HCT116 (cell line): ENCODE measurements around the gene TSKU.

Experiments
- CTCF ChIP-seq, 3 experiments: fragments of 200-600 bp in 1 of 3; sonication (generic) in 1 of 3; IDR thresholded peaks in 2 of 3; conservative IDR thresholded peaks in 1 of 3; 2 replicates each; pipeline ENCODE4 v1.5.1; 2012 to 2017; ENCODE audit warnings: low read depth in 2 of 3, low read length in 2 of 3, antibody characterized with exemption in 1 of 3, borderline replicate concordance in 1 of 3, control low read depth in 1 of 3, mild to moderate bottlenecking in 1 of 3, mixed read lengths in 1 of 3, mixed run types in 1 of 3, moderate library complexity in 1 of 3; ENCODE audit not compliant: insufficient read depth in 1 of 3
- EZH2 ChIP-seq: fragments of 200-600 bp; sonication (generic); IDR thresholded peaks from 2 replicates; pipeline ENCODE4 v1.6.1; 2017; ENCODE audit warnings: antibody characterized with exemption, mixed run types
- EZH2phosphoT487 ChIP-seq: fragments of 200-600 bp; IDR thresholded peaks from 2 replicates; pipeline ENCODE4 v1.6.1; 2018; ENCODE audit warnings: antibody characterized with exemption, borderline replicate concordance
- FOSL1 ChIP-seq: IDR thresholded peaks from 2 replicates; pipeline ENCODE4 v1.6.1; 2012; ENCODE audit warnings: low read depth
- POLR2A ChIP-seq: IDR thresholded peaks from 2 replicates; pipeline ENCODE4 v1.7.0; 2011; ENCODE audit warnings: borderline replicate concordance; ENCODE audit not compliant: insufficient read depth, insufficient read length; ENCODE audit errors: extremely low read depth
- POLR2AphosphoS5 ChIP-seq: IDR thresholded peaks from 2 replicates; pipeline ENCODE4 v1.6.1; 2011; ENCODE audit warnings: mild to moderate bottlenecking, low read depth, low read length, moderate library complexity
- SP1 ChIP-seq: IDR thresholded peaks from 2 replicates; pipeline ENCODE4 v1.6.1; 2012; ENCODE audit warnings: low read depth
- ZFX ChIP-seq: fragments of 450-650 bp; IDR thresholded peaks from 2 replicates; pipeline ENCODE4 v1.6.1; 2017
- ZNF274 ChIP-seq: fragments of 200-500 bp; sonication (Bioruptor generic); IDR thresholded peaks from 2 replicates; pipeline ENCODE4 v1.6.1; 2014; ENCODE audit warnings: mild to moderate bottlenecking, low read depth, low read length, inconsistent platforms
- TF ChIP-seq, protein P1 (sequence below): IDR thresholded peaks from 2 replicates; pipeline ENCODE4 v1.6.1; 2012

DNA sequence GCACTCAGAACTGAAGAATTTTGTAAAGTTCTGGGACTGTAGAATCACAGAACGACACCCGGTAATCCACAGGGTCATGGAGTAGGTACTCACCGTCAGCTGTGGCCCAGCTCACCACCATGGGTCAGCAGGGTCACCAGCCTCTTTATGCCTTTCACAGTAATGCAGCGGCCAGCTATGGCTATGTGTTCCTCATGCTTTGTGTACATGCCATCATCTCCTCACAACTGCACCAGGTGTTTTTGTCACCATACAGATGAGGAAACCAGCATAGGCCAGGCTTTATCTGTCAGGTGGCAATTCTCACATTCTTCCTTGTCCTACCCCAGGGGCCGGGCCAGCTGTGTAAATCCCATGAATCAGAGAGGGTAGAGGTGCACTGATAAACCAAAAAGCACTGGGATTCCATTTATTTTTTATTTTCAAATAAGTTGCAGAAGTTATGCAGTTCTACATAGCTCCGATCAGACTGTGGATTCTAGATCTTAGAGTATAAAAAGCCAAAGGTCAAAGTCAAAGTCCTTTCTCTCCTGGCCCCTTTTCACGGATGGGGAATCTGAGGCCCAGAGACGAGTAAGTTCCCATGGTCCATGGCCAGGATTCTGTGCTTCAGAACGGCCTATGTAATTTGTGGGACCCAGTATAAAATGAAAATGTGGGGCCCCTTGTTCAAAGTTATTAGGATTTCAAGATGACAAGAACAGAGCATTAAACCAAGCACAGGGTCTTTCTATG, 17.5 kb downstream of the TSKU start:
- TF ChIP-seq POLR2AphosphoS5 (no peak), EZH2 (no peak), ZNF274 (no peak), CTCF (IDR thresholded peaks at IDR 0.05 in 2 of 3, conservative IDR thresholded peaks at IDR 0.05 in 1 of 3; ENCODE audit: borderline replicate concordance in 1 of 3, insufficient read depth in 1 of 3, low read depth in 2 of 3, low read length in 2 of 3) (no peak), SP1 (no peak), FOSL1 (no peak), POLR2A (no peak), ZFX (no peak), EZH2phosphoT487 (no peak)
- TF ChIP-seq, protein P1, sequence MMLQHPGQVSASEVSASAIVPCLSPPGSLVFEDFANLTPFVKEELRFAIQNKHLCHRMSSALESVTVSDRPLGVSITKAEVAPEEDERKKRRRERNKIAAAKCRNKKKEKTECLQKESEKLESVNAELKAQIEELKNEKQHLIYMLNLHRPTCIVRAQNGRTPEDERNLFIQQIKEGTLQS = no peak
